Measurements from ENCODE around the gene MBP.
A peak's percentile ranks its signal among the peaks of the same experiment; 100 is the strongest.
"Not testable (repeated sequence)": the region's sequence is repeated elsewhere in the genome, so short reads cannot be mapped to it uniquely, and the experiment has no call there.

MBP gene

GRCh38 chr18:77022556-77022955 lies 110.0 kb downstream of the MBP start:
- peak; percentile 90 for DNase-seq (ENCODE audit: low spot score)

GRCh38 chr18:77022116-77022515 lies 110.5 kb downstream of the MBP start:
- DNase-seq (ENCODE audit: low spot score): no peak

GRCh38 chr18:77021478-77021877 lies 111.1 kb downstream of the MBP start:
- not testable (repeated sequence) for DNase-seq (ENCODE audit: low spot score)

- no peak for DNase-seq (ENCODE audit: low spot score)
Measured at GRCh38 chr18:77021075-77021474, 111.5 kb downstream of the MBP start.

DNA sequence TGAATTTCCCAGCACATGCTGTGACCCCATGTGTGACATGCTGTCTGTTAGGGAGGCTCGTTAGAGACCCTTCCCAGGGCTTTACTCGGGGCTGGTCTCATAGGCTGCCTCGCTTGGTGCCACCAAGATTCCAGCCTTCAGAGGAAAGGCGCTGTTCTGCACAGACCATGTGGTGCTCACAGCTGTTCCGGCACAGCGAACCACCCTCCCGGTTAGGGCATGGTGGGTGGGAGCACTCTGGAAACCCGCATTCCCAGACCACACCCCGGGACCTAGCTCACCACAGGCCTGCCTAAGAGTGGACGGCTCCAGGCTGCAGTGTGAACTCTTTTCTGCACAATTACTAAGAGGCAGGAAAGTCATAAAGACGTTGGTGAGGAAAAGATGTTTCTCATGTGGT lies 112.0 kb downstream of the MBP start:
- DNase-seq (ENCODE audit: low spot score): peak; percentile 69

- DNase-seq (ENCODE audit: low spot score): no peak
Measured at GRCh38 chr18:77019641-77020040, 112.9 kb downstream of the MBP start.

- DNase-seq (ENCODE audit: low spot score): not testable (repeated sequence)
Measured at GRCh38 chr18:77018650-77019049, 113.9 kb downstream of the MBP start.

GRCh38 chr18:77017355-77017754 lies 115.2 kb downstream of the MBP start:
- DNase-seq (ENCODE audit: low spot score): no peak

- peak; percentile 98 for DNase-seq (ENCODE audit: low spot score)
Measured at GRCh38 chr18:77016936-77017335, 115.6 kb downstream of the MBP start.

DNA sequence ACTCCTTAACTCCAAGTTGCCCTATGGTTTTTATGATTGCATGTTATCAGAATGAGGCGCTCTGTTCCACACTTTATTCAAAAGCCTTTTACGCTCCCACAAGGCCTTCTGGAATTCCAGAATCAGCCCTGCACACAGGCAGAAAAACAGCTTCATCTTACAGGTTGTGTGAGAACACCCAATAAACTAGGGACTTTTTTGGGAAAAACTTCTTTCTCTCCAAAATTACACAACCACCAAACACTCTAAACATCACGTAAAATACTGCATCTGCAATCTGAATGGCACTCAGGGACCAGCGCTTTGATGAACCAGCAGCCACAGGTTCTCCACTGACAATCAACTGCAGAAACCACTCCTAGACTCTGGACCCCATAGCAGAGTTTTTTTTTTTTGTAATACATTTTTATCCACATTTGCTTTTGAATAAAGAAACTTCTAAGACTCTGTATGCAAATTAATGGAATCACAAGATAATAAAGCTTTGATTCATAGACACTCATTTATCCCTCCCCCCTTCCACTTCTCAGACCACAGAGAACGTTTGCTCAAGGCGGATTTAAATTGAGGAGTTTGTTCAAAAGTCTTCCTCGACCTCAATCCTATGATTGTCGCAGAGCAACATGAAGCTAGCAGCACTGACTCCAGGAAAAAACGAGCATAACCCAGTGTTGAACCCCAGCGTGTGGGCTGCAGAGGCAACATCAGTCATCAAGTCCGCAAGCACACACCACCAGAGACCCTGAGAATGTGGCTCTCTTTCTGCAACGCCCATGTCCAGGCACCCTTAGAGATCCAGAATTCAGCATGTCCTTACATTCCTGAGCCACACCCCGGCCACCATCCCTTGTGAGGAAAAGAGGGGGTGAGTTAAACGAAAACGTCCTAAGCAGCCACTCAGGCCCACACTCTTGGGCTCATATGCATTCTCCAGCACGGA lies 116.5 kb downstream of the MBP start:
- no peak for DNase-seq (ENCODE audit: low spot score)

DNA sequence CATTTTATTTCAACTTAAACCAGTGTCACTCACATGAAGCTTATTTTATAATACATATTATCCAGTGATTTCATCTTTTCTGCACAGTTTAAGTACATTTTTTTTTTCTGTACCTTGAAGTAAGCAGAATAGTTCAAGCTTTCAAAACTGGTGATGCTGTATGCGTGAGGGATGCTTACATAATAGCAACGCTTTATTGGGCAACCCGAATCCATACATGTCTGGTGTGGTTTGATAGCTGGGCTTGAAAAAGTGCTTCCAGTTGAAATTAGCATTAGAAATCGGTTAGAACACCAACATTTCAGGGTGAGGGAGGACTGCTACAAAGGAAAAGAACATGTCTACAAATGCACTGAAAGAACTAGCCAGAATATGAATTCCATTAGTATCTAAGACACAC lies 117.4 kb downstream of the MBP start:
- DNase-seq (ENCODE audit: low spot score): no peak

DNA sequence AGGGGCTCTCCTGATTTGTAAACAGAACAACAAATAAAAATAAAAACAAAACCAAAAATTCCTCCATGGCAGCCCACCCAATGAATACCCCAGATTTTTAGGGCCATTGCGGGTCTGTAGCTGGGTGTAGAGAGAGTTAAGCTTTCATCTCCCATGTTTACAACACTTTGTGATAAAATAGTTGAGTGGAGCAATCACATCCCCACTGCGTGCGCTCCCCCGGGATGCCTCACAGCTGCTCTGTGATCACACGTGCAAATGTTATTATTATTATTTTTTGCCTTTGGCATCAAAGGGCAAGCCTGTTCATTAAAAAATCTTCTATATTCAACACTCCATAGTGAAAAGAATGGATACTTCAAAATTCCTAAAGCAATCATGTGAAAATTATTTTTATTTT lies 118.0 kb downstream of the MBP start:
- DNase-seq (ENCODE audit: low spot score): no peak

DNA sequence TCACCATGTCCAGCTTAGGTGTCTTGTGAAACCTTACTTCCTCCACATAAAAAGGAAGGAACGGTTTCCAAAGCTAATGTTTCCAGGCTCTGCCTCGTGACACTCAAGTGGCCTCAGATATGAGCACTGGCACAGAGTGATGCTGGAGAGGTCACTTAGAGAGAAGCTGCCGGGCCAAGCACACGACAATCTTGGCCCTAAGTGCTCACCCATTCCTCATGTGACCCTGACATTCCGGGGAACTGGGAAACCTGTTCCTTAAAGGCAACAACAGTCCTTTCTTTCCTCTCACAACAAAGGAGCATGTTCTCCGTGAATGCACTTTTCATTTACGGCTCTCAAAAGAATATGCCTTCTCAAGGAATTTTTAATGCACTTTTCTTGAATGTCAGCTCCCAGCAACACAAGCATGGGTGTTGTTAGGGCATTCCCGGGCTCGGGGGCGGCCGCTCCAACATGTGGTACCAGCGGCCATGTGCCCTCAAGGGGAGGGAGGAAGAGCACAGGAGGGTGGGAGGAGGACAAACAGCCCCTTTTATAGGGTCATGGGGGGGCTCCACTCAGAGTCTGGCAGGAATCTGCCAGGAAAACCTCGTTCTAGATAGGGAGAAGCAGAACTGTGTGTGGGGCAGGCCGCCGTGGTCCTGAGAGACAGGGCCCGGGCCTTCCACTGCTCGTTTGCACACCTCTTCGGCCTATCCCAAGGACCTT lies 118.6 kb downstream of the MBP start:
- peak; percentile 67 for DNase-seq (ENCODE audit: low spot score)

- no peak for DNase-seq (ENCODE audit: low spot score)
Measured at GRCh38 chr18:77012806-77013541, 119.6 kb downstream of the MBP start.

DNA sequence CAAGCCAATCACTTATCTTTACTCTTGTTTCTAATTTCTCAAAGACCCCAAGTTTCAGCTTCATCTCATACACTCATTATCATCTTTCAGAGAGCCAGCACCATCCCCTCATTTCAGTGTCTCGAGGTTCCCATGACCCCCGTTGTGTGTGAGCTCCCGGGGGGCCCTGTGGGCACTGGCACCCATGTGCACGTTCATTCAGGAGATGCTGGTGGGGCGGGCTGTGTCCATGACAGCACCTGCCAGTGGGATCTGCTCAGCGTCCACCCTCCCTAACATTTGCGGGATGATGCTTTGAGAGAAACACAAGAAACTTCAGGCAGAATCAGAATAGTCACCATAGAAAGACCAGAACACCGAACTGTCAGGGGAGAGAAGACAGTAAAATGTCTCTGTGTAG lies 120.5 kb downstream of the MBP start:
- no peak for DNase-seq (ENCODE audit: low spot score)

DNA sequence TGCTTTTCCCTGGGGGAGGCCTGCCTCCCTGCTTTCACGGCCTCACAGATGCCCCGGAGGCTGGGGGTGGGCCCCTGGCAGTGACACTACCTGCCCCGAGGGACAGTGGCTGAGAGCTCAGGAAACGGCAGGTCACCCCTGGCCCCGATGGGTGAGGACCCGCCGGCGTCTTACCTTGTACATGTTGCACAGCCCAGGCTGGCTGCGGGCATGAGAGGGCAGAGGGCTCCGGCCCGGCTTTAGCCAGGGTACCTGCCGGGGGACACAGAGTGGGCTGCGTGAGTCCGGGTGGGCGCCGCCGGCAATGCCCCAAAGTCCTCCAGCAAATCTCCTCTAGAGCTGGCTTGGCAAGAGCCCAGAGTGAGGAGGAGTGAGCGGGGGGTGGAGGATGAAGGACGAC lies 122.9 kb downstream of the MBP start:
- DNase-seq (ENCODE audit: low spot score): no peak

GRCh38 chr18:77008576-77009315 lies 123.8 kb downstream of the MBP start:
- no peak for DNase-seq (ENCODE audit: low spot score)

GRCh38 chr18:77008006-77008405 lies 124.6 kb downstream of the MBP start:
- no peak for DNase-seq (ENCODE audit: low spot score)

DNA sequence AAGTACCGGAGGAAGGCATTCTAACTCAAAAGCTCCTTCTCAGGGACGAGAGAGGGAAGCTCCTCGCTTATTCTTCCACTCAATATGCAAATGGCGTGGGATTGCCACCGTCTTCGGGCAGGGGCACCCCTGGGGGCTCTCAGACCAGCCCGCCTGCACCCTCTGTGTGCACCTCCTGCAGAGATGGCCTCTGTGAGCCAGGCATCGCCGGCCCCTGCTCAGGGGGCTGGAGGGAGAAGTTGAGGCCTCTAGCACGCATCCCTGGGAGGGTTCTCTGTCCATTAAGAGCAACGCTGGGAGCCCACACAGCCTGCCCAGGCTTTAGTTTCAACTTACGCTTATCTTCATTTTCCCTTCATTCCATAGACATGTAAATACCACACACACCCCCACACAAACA lies 125.3 kb downstream of the MBP start:
- DNase-seq (ENCODE audit: low spot score): no peak

DNA sequence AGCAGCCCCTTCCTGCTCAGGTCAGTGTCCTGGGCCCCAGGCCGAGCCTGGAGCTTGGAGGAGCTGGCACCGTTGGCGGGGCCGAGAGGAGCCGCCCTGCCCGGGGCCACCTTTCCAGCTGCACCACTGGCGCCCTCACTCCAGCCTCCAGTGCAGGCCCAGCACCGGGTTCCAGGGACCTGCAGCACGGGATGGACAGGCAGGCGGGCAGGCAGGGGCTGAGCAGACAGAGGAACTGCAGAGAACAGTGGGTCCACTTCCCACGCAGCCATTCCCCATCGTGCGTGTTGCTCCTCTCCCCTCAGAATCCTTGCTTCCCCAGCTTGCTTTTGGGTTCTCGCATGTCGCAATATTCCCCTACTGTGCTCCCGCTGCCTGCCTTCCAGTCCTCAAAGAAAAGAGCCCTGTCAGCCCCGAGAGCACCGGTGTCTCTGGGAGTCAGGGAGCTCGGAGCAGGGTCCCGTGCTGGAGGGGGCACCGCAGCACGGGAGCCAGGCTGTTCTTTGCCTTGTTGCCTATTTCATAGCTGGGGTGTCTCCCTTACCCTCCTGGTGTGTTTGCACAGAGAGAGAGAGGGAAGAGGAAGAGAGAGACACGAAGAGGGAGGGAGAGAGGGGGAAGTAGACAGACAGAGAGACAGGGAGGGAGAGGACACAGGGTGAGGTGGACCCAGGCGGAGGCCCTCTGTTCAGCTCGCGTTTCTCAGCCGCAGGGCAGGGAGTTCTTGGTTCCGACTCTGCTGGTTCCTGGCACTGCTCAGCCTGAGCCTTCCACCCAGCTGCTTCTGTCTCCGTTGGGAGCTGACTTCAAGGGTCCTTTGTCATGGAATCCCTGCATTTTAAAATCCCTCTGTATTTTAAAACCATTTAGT lies 126.0 kb downstream of the MBP start:
- no peak for DNase-seq (ENCODE audit: low spot score)

DNA sequence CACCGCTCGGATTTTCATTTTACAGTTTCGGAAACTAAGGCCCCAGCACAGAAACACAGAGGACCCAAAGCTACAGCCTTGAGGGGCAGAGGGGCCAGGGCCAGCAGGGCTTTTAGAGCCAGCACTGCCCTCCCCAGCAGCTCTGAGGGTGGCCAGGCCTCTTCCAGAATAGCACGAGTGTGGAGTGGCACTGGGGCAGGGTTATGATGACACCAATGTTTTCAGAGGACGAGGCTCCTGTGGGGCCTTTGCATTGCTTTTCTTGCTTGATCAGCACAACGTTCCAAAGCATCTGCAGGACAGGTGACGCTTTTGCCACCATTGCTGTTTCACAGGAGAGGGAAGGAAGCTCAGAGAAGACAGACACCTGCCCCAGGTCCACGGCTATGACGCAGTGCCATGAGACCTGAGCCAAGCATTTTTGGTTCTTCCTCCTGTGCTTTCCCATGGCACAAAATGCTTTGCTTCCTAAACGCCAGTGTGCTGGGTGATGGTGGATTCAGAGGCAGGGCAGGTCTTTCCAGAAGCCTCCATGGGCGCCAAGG lies 126.9 kb downstream of the MBP start:
- no peak for DNase-seq (ENCODE audit: low spot score)

Data from putamen (tissue), 1 donor.